Muscle layer of duodenum (tissue), 2 donors: Measurements from ENCODE around the gene CTIF.

Source experiments
- H3K27ac ChIP-seq: one replicate; pipeline ENCODE4 v1.7.0; 2013; ENCODE audit warnings: mild to moderate bottlenecking, low read length
- H3K27me3 ChIP-seq: one replicate; pipeline ENCODE4 v1.7.0; 2013; ENCODE audit warnings: low read depth, mild to moderate bottlenecking, control low read depth, low read length
- H3K36me3 ChIP-seq, 2 donors: one replicate each; pipeline ENCODE4 v1.7.0; 2013; ENCODE audit warnings: low read length in 2 of 2, control low read depth in 1 of 2, mild to moderate bottlenecking in 1 of 2; ENCODE audit not compliant: insufficient read depth in 2 of 2, control insufficient read depth in 1 of 2
- H3K4me1 ChIP-seq, 2 donors: one replicate each; pipeline ENCODE4 v1.7.0; 2013; ENCODE audit warnings: low read length in 2 of 2, mild to moderate bottlenecking in 2 of 2, control low read depth in 1 of 2, moderate library complexity in 1 of 2; ENCODE audit not compliant: insufficient read depth in 2 of 2, control insufficient read depth in 1 of 2
- H3K4me3 ChIP-seq, 2 donors: one replicate each; pipeline ENCODE4 v1.7.0; 2013; ENCODE audit warnings: low read length in 2 of 2, low read depth in 1 of 2, mild to moderate bottlenecking in 1 of 2
- H3K9me3 ChIP-seq, 2 donors: one replicate each; pipeline ENCODE4 v1.7.0; 2013; ENCODE audit warnings: low read length in 2 of 2, control low read depth in 1 of 2, mild to moderate bottlenecking in 1 of 2; ENCODE audit not compliant: control insufficient read depth in 1 of 2
- donor health status: healthy.

The CTIF gene

GRCh38 chr18:48741866-48742265, 203.0 kb downstream of the CTIF start:
- H3K36me3 ChIP-seq, result no peaks in the 10 kb centered on the region
- no peaks in the 10 kb centered on the region for H3K9me3 ChIP-seq
- no peaks in the 10 kb centered on the region for H3K27me3 ChIP-seq
- no peak overlapping the region for H3K4me3 ChIP-seq
- peaks cover 6 to 11% of the 10 kb centered on the region in 2 donors for H3K4me1 ChIP-seq
- H3K27ac ChIP-seq, result no peak overlapping the region

GRCh38 chr18:48742304-48742703, 203.5 kb downstream of the CTIF start:
- Histone ChIP-seq H3K4me3 (no peak overlapping the region), H3K4me1 (peaks cover 6 to 11% of the 10 kb centered on the region in 2 donors), H3K27ac (no peak overlapping the region)

GRCh38 chr18:48742706-48743475, 204.1 kb downstream of the CTIF start:
- no peak overlapping the region for H3K4me3 ChIP-seq
- peaks cover 6 to 11% of the 10 kb centered on the region in 2 donors for H3K4me1 ChIP-seq
- H3K27ac ChIP-seq, result no peak overlapping the region
- H3K36me3 ChIP-seq, result no peaks in the 10 kb centered on the region
- no peaks in the 10 kb centered on the region for H3K27me3 ChIP-seq
- H3K9me3 ChIP-seq, result no peaks in the 10 kb centered on the region

More at GRCh38 chr18:48742304-48742703, 203.5 kb downstream of the CTIF start:
- Histone ChIP-seq H3K27me3 (no peaks in the 10 kb centered on the region), H3K9me3 (no peaks in the 10 kb centered on the region), H3K36me3 (no peaks in the 10 kb centered on the region)

GRCh38 chr18:48743886-48744285, 205.1 kb downstream of the CTIF start:
- Histone ChIP-seq H3K4me3 (no peak overlapping the region), H3K4me1 (peaks cover 6 to 11% of the 10 kb centered on the region in 2 donors), H3K27me3 (no peaks in the 10 kb centered on the region), H3K9me3 (no peaks in the 10 kb centered on the region), H3K27ac (peak overlapping the region; percentile 43), H3K36me3 (no peaks in the 10 kb centered on the region)

- Histone ChIP-seq H3K4me1 (peaks cover 6 to 11% of the 10 kb centered on the region in 2 donors), H3K36me3 (no peaks in the 10 kb centered on the region), H3K9me3 (no peaks in the 10 kb centered on the region), H3K4me3 (no peak overlapping the region), H3K27me3 (no peaks in the 10 kb centered on the region), H3K27ac (no peak overlapping the region)
Observed at GRCh38 chr18:48745293-48745692, 206.5 kb downstream of the CTIF start.

GRCh38 chr18:48749768-48750167, 210.9 kb downstream of the CTIF start:
- H3K9me3 ChIP-seq, result no peaks in the 10 kb centered on the region
- H3K36me3 ChIP-seq, result no peaks in the 10 kb centered on the region
- H3K4me3 ChIP-seq, result no peak overlapping the region
- no peaks in the 10 kb centered on the region for H3K4me1 ChIP-seq
- peak overlapping the region; percentile 36 for H3K27ac ChIP-seq
- no peaks in the 10 kb centered on the region for H3K27me3 ChIP-seq

- Histone ChIP-seq H3K4me3 (no peak overlapping the region), H3K36me3 (no peaks in the 10 kb centered on the region), H3K9me3 (no peaks in the 10 kb centered on the region), H3K27me3 (no peaks in the 10 kb centered on the region), H3K4me1 (no peaks in the 10 kb centered on the region), H3K27ac (peak overlapping the region; percentile 1)
Observed at GRCh38 chr18:48750485-48751175, 211.8 kb downstream of the CTIF start.

- Histone ChIP-seq H3K27ac (no peak overlapping the region), H3K9me3 (no peaks in the 10 kb centered on the region), H3K4me1 (no peaks in the 10 kb centered on the region), H3K36me3 (no peaks in the 10 kb centered on the region), H3K4me3 (no peak overlapping the region), H3K27me3 (no peaks in the 10 kb centered on the region)
Observed at GRCh38 chr18:48751727-48752468, 213.1 kb downstream of the CTIF start.

- Histone ChIP-seq H3K36me3 (no peaks in the 10 kb centered on the region), H3K27ac (no peak overlapping the region), H3K27me3 (no peaks in the 10 kb centered on the region), H3K4me3 (no peak overlapping the region), H3K9me3 (no peaks in the 10 kb centered on the region), H3K4me1 (no peaks in the 10 kb centered on the region)
Observed at GRCh38 chr18:48752478-48752877, 213.6 kb downstream of the CTIF start.

- no peak overlapping the region for H3K27ac ChIP-seq
- H3K9me3 ChIP-seq, result no peaks in the 10 kb centered on the region
- H3K36me3 ChIP-seq, result no peaks in the 10 kb centered on the region
- H3K4me1 ChIP-seq, result no peaks in the 10 kb centered on the region
- no peak overlapping the region for H3K4me3 ChIP-seq
- H3K27me3 ChIP-seq, result no peaks in the 10 kb centered on the region
Observed at GRCh38 chr18:48752928-48753327, 214.1 kb downstream of the CTIF start.

GRCh38 chr18:48753691-48754090, 214.9 kb downstream of the CTIF start:
- Histone ChIP-seq H3K27me3 (no peaks in the 10 kb centered on the region), H3K36me3 (peaks cover 0 to 7% of the 10 kb centered on the region in 2 donors), H3K9me3 (no peaks in the 10 kb centered on the region), H3K4me1 (no peaks in the 10 kb centered on the region), H3K27ac (no peak overlapping the region), H3K4me3 (no peak overlapping the region)
